Activated CD8-positive, alpha-beta memory T cell treated with anti-CD3 and anti-CD28 coated beads, Interleukin-2, amount 10 ng/mL, durations not matched to agents 7 days and 5 days (primary cell): ENCODE data around the gene KLHL1. TPM values are rescaled to one million over a fixed set of nuclear protein-coding genes. Genes with fewer than 3 reads are reported as not detected.
"Not testable (repeated sequence)": the region's sequence is repeated elsewhere in the genome, so short reads cannot be mapped to it uniquely, and the experiment has no call there.

Source experiments
- ATAC-seq: fragments of 150-1000 bp; cut with Tn5 transposase; one replicate; pipeline ENCODE4 v1.10.0; 2021; ENCODE audit warnings: moderate library complexity
- CTCF ChIA-PET: fragments of 350-600 bp; sonication (Branson Sonifier 250); formaldehyde crosslinking; loops from one replicate; lab custom pipeline; 2021; ENCODE audit warnings: antibody characterized with exemption; lab: Charles Lee
- DNase-seq: peaks from one replicate; pipeline ENCODE4 v3.0.0-alpha.2; 2020
- H3K27ac Mint-ChIP-seq: one replicate; pipeline ENCODE4 v1.8.0; 2021; ENCODE audit warnings: mild to moderate bottlenecking, mixed read lengths
- H3K27me3 Mint-ChIP-seq: one replicate; pipeline ENCODE4 v1.8.0; 2021; ENCODE audit warnings: mixed read lengths
- H3K36me3 Mint-ChIP-seq: one replicate; pipeline ENCODE4 v1.8.0; 2021; ENCODE audit warnings: mild to moderate bottlenecking, mixed read lengths
- H3K4me1 Mint-ChIP-seq: one replicate; pipeline ENCODE4 v1.8.0; 2021; ENCODE audit warnings: mixed read lengths
- H3K4me3 Mint-ChIP-seq: one replicate; pipeline ENCODE4 v1.8.0; 2021; ENCODE audit warnings: mild to moderate bottlenecking, moderate library complexity, mixed read lengths
- H3K9me3 Mint-ChIP-seq: one replicate; pipeline ENCODE4 v1.8.0; 2022; ENCODE audit warnings: low read depth, mixed read lengths
- total RNA-seq, 2 experiments: library from RNA; stranded (reverse); gene quantifications; one replicate each; pipeline ENCODE4 v1.2.3, GENCODE V29; 2021

The KLHL1 gene
- not detected for total RNA-seq

DNA sequence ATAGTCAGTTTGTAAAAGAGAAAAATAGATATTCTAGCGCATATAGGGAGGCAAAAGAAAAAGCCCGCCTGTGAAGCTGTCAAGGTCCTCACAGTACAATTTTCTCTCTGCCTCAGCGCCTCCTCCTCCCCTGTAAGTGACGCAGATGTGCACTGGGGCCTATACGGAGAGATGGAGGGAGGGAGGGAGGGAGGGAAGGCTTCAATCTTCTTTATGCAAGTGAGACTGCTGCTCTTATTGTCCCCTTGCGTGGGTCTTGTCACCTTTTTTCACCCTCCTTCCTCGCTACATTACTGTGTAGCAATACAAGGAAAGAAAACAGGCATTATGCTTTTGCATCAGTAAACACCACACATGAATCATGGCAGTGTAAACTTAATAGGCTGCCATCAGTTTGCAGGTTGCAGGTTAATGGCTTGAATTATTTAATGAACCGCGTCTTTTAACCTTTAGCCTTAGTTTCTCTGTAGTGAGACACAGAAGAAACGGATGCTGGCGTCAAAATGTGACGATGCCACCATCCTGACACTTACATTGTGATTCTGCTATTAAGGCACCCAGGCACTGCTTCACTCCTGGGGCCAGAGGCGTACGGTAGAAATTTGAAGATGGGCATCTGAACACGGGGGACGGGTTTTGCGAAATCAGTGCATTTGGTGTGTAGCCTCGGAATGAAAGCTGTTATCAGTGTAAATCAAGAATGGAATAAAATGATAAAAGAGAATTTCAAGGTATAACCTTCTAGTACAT lies at the start of gene KLHL1:
KLHL1 (minus strand) TSS at position 97 of the 750 bp plus-strand sequence. CDS start 753 bp downstream, outside the sequence.
- CTCF ChIA-PET: no interaction called here
- no peaks in the 10 kb centered on the region for H3K4me1 Mint-ChIP-seq
- no peak within 1 kb of the TSS for H3K4me3 Mint-ChIP-seq
- H3K9me3 Mint-ChIP-seq: peaks cover 5% of the 10 kb centered on the region
- ATAC-seq (no peak), DNase-seq (no peak)
- no peak within 1 kb of the TSS for H3K27ac Mint-ChIP-seq
- no peaks in the 10 kb centered on the region for H3K36me3 Mint-ChIP-seq
- no peaks in the 10 kb centered on the region for H3K27me3 Mint-ChIP-seq

GRCh38 chr13:70142658-70143057 lies 34.4 kb upstream of the KLHL1 start:
- H3K4me3 Mint-ChIP-seq, H3K9me3 Mint-ChIP-seq, CTCF ChIA-PET, H3K4me1 Mint-ChIP-seq, DNase-seq, H3K27ac Mint-ChIP-seq, H3K27me3 Mint-ChIP-seq, ATAC-seq, H3K36me3 Mint-ChIP-seq: not testable (repeated sequence)

GRCh38 chr13:70128098-70128497 lies 19.8 kb upstream of the KLHL1 start:
- peaks cover 5% of the 10 kb centered on the region for H3K9me3 Mint-ChIP-seq
- CTCF ChIA-PET: no interaction called here

GRCh38 chr13:70125693-70126092 lies 17.4 kb upstream of the KLHL1 start:
- Mint-ChIP-seq H3K27me3 (no peaks in the 10 kb centered on the region), H3K4me1 (no peaks in the 10 kb centered on the region), H3K36me3 (no peaks in the 10 kb centered on the region), H3K9me3 (peaks cover 5% of the 10 kb centered on the region), H3K27ac (no peak overlapping the region), H3K4me3 (no peak overlapping the region)
- DNase-seq (no peak), ATAC-seq (no peak)
- CTCF ChIA-PET: no interaction called here

More at GRCh38 chr13:70128098-70128497, 19.8 kb upstream of the KLHL1 start:
- Mint-ChIP-seq H3K27ac (no peak overlapping the region), H3K4me1 (no peaks in the 10 kb centered on the region), H3K4me3 (no peak overlapping the region), H3K27me3 (no peaks in the 10 kb centered on the region), H3K36me3 (no peaks in the 10 kb centered on the region)
- DNase-seq: no peak
- no peak for ATAC-seq

GRCh38 chr13:70117338-70117905 lies 9.2 kb upstream of the KLHL1 start:
- Mint-ChIP-seq H3K36me3 (no peaks in the 10 kb centered on the region), H3K27me3 (no peaks in the 10 kb centered on the region), H3K9me3 (peaks cover 4% of the 10 kb centered on the region), H3K4me3 (no peak overlapping the region), H3K27ac (no peak overlapping the region), H3K4me1 (no peaks in the 10 kb centered on the region)
- DNase-seq: no peak
- CTCF ChIA-PET: interaction anchor here (1.2 kb wide), 1 partner anchor 10 kb away, joined by 3 read pairs; no protein-coding TSS in a partner anchor
- no peak for ATAC-seq

GRCh38 chr13:70107498-70108281 lies 562 bp downstream of the KLHL1 start, which contains the start of gene ATXN8OS:
TSS of gene ATXN8OS (plus strand) at chr13:70107826.
- CTCF ChIA-PET: no interaction called here
- DNase-seq (no peak), ATAC-seq (no peak)
- Mint-ChIP-seq H3K4me3 (no peak within 1 kb of the TSS), H3K27me3 (no peaks in the 10 kb centered on the region), H3K4me1 (no peaks in the 10 kb centered on the region), H3K36me3 (no peaks in the 10 kb centered on the region), H3K27ac (no peak within 1 kb of the TSS), H3K9me3 (peaks cover 5% of the 10 kb centered on the region)

GRCh38 chr13:70107125-70107497 lies 1.1 kb downstream of the KLHL1 start:
- no peaks in the 10 kb centered on the region for H3K27me3 Mint-ChIP-seq
- H3K4me1 Mint-ChIP-seq: no peaks in the 10 kb centered on the region
- CTCF ChIA-PET: no interaction called here
- ATAC-seq (no peak), DNase-seq (no peak)
- H3K27ac Mint-ChIP-seq: no peak overlapping the region
- H3K4me3 Mint-ChIP-seq: no peak overlapping the region
- H3K36me3 Mint-ChIP-seq: no peaks in the 10 kb centered on the region
- H3K9me3 Mint-ChIP-seq: peaks cover 5% of the 10 kb centered on the region

DNA sequence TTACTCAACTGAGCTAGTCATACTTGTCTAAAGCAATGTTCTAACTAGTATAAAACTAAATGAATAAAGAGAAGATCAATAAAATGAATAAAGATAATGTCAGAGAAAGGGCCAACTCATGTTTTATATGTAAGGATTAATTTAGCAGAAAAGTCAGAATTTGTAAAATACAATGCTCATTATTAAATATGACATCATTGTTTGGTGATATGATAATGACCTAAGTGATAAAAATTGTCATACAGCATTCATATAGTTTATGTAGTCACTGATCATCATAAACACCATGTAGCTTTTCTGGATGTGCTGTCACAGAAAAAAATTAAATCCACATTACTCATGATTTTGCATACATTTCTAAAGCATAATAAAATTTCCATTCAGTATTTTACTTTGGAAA lies 3.8 kb downstream of the KLHL1 start:
- no peak for ATAC-seq
- DNase-seq: no peak
- Mint-ChIP-seq H3K36me3 (no peaks in the 10 kb centered on the region), H3K27ac (no peak overlapping the region), H3K9me3 (peaks cover 5% of the 10 kb centered on the region), H3K4me3 (no peak overlapping the region), H3K4me1 (no peaks in the 10 kb centered on the region), H3K27me3 (no peaks in the 10 kb centered on the region)
- CTCF ChIA-PET: no interaction called here

- CTCF ChIA-PET: no interaction called here
- Mint-ChIP-seq H3K27me3 (no peaks in the 10 kb centered on the region), H3K4me1 (no peaks in the 10 kb centered on the region), H3K9me3 (no peaks in the 10 kb centered on the region), H3K36me3 (no peaks in the 10 kb centered on the region), H3K27ac (no peak overlapping the region), H3K4me3 (no peak overlapping the region)
- ATAC-seq (no peak), DNase-seq (no peak)
Observed at GRCh38 chr13:70098669-70099068, 9.6 kb downstream of the KLHL1 start.

GRCh38 chr13:70090036-70090723 lies 18.1 kb downstream of the KLHL1 start:
- no peak overlapping the region for H3K4me3 Mint-ChIP-seq
- DNase-seq: no peak
- H3K27me3 Mint-ChIP-seq: no peaks in the 10 kb centered on the region
- H3K4me1 Mint-ChIP-seq: no peaks in the 10 kb centered on the region
- H3K36me3 Mint-ChIP-seq: no peaks in the 10 kb centered on the region
- no peak for ATAC-seq
- CTCF ChIA-PET: no interaction called here
- H3K27ac Mint-ChIP-seq: no peak overlapping the region
- peaks cover 8% of the 10 kb centered on the region for H3K9me3 Mint-ChIP-seq

DNA sequence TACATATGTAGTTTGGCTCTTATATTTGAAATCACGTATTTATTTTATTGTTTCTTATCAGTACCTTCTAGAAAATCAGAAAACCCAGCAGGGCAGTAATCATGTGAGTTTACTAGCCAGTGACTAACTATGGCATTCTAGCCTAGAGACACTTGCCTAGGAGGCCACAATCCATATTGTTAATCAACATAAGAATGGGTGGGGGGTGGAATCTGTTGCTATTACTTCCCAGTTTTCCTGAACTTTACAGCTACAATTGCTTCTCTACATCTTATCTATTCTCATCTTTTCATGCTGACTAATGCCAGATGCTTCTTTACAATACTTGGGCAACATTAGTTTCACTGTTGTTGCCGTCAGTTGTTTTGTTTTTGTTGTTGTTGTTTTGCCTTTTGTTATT lies 19.3 kb downstream of the KLHL1 start:
- CTCF ChIA-PET: no interaction called here
- no peak for ATAC-seq
- Mint-ChIP-seq H3K27ac (no peak overlapping the region), H3K27me3 (no peaks in the 10 kb centered on the region), H3K4me3 (no peak overlapping the region), H3K4me1 (no peaks in the 10 kb centered on the region), H3K36me3 (no peaks in the 10 kb centered on the region), H3K9me3 (peaks cover 10% of the 10 kb centered on the region)
- no peak for DNase-seq

- ATAC-seq (no peak), DNase-seq (no peak)
- Mint-ChIP-seq H3K27ac (no peak overlapping the region), H3K4me3 (no peak overlapping the region), H3K27me3 (no peaks in the 10 kb centered on the region), H3K36me3 (no peaks in the 10 kb centered on the region), H3K9me3 (peaks cover 10% of the 10 kb centered on the region), H3K4me1 (no peaks in the 10 kb centered on the region)
- CTCF ChIA-PET: no interaction called here
Observed at GRCh38 chr13:70087247-70087646, 21.0 kb downstream of the KLHL1 start.

DNA sequence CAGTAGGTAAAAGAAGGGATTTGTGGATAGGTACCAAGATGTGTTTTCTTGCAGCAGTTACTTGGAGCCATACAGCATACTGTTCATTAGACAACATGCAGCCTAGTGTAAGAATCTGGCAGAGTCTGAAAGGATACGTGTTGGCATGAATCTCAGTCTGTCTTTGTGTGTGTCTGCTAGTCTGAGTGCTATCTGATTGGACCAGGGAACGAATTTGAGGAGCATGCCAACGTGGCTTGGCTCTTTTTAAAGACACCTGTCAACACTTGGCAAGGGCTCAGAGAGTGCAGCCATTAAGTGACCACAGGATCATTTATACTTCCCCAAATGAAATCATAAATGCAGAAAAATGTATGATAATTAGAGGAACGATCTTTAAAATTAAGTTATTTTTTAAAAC lies 28.2 kb downstream of the KLHL1 start:
- DNase-seq: no peak
- Mint-ChIP-seq H3K36me3 (no peaks in the 10 kb centered on the region), H3K9me3 (peaks cover 5% of the 10 kb centered on the region), H3K4me1 (no peaks in the 10 kb centered on the region), H3K27me3 (no peaks in the 10 kb centered on the region), H3K27ac (no peak overlapping the region), H3K4me3 (no peak overlapping the region)
- ATAC-seq: no peak
- CTCF ChIA-PET: no interaction called here
